ENCODE results near the gene WDFY3.

The WDFY3 gene

GRCh38 chr4:84907145-84907544, 59.3 kb downstream of the WDFY3 start:
- DNase-seq: no peak

- DNase-seq: no peak
These were observed 60.8 kb downstream of the WDFY3 start for GRCh38 chr4:84905646-84906045.

GRCh38 chr4:84901740-84902281, 64.7 kb downstream of the WDFY3 start:
- no peak for DNase-seq

- DNase-seq: no peak
These were observed 65.3 kb downstream of the WDFY3 start for GRCh38 chr4:84901173-84901572.

GRCh38 chr4:84899616-84900015, 66.9 kb downstream of the WDFY3 start:
- no peak for DNase-seq

- DNase-seq: no peak
These were observed 69.0 kb downstream of the WDFY3 start for GRCh38 chr4:84897516-84897915.

- DNase-seq: no peak
These were observed 71.2 kb downstream of the WDFY3 start for GRCh38 chr4:84895283-84895682.

GRCh38 chr4:84894621-84895020, 71.9 kb downstream of the WDFY3 start:
- no peak for DNase-seq

GRCh38 chr4:84892950-84893349, 73.5 kb downstream of the WDFY3 start:
- DNase-seq: no peak

GRCh38 chr4:84887824-84888223, 78.7 kb downstream of the WDFY3 start:
- DNase-seq: no peak

- no peak for DNase-seq
These were observed 86.8 kb downstream of the WDFY3 start for GRCh38 chr4:84879651-84880200.

GRCh38 chr4:84878546-84878945, 87.9 kb downstream of the WDFY3 start:
- DNase-seq: no peak

- DNase-seq: no peak
These were observed 88.4 kb downstream of the WDFY3 start for GRCh38 chr4:84878090-84878489.

GRCh38 chr4:84877051-84877833, 89.2 kb downstream of the WDFY3 start:
- DNase-seq: no peak

GRCh38 chr4:84875636-84876371, 90.7 kb downstream of the WDFY3 start:
- DNase-seq: no peak

- no peak for DNase-seq
These were observed 91.9 kb downstream of the WDFY3 start for GRCh38 chr4:84874619-84875018.

- no peak for DNase-seq
These were observed 95.9 kb downstream of the WDFY3 start for GRCh38 chr4:84870398-84871163.

- no peak for DNase-seq
These were observed 100.2 kb downstream of the WDFY3 start for GRCh38 chr4:84866295-84866694.

GRCh38 chr4:84865600-84865999, 100.9 kb downstream of the WDFY3 start:
- no peak for DNase-seq

GRCh38 chr4:84862064-84862463, 104.4 kb downstream of the WDFY3 start:
- DNase-seq: no peak

- DNase-seq: no peak
These were observed 109.2 kb downstream of the WDFY3 start for GRCh38 chr4:84857296-84857695.

GRCh38 chr4:84856468-84857049, 109.9 kb downstream of the WDFY3 start:
- no peak for DNase-seq

GRCh38 chr4:84855774-84856173, 110.7 kb downstream of the WDFY3 start:
- no peak for DNase-seq

Measured in activated CD4-positive, alpha-beta T cell treated with anti-CD3 and anti-CD28 coated beads, Interleukin-10, Interleukin-2, amounts not matched to agents 100 ng/mL and 50 ng/mL, durations not matched to agents 16 hours and 8 hours (primary cell).